ENCODE data around the gene DIP2C. TPM values are rescaled to one million over a fixed set of nuclear protein-coding genes. Genes with fewer than 3 reads are reported as not detected.

DIP2C gene
- total RNA-seq, 2 experiments from 2014 or later = 1.6 to 1.7 TPM

DNA sequence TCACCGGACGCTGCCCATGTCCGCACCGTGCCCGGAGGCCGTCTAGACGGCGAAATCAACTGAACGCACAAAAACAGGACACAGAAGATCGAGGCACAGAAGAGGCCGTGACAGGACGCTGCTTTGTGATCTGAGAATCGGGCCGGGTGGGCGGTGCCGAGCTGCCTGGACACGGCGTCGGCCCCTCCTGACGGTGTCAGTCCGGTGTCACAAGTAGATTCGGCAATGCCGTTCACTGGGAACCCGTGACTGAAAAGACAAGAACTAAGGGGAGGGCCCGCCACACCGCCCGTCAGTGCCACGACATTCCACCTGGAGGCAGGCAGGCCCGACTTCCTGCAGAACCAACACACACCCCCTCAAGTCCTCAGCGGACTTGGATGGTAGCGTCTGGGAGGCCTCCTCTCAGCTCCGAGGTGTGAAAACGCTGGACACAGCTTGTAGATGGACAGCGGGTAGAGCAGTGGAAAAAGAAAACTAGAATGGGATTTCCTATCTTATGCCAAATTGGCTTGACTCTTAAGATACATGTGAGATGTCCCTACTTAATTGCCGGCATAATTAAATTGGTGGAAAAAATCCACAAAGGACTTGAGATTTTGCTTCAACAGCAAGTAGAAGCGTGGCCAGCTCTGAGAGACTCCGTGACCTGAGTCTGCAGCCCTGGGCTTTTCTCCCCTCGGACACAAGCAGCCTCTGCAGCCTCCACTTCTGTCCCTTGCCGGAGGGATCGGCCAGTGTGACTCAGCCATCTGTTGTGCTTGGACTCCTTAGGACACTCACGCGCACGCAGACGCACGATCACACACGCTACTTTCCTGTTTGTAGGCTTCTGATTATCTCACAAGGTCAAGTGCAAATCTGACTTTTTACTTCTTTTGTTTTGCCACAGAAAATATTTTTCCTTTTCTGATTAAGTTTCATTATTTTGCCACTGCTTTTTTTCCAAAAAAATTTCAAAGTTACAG is 269.0 kb downstream of the DIP2C start:
- ATAC-seq (ENCODE audit: low read depth) (no peak), DNase-seq (no peak)
- no peaks in the 10 kb centered on the region for H3K36me3 Mint-ChIP-seq
- no peaks in the 10 kb centered on the region for H3K9me3 Mint-ChIP-seq
- no peak overlapping the region for H3K27ac Mint-ChIP-seq
- no peak overlapping the region for H3K4me3 Mint-ChIP-seq
- H3K27me3 Mint-ChIP-seq = no peaks in the 10 kb centered on the region
- POLR2A ChIA-PET = no interaction called here
- no peaks in the 10 kb centered on the region for H3K4me1 Mint-ChIP-seq

DNA sequence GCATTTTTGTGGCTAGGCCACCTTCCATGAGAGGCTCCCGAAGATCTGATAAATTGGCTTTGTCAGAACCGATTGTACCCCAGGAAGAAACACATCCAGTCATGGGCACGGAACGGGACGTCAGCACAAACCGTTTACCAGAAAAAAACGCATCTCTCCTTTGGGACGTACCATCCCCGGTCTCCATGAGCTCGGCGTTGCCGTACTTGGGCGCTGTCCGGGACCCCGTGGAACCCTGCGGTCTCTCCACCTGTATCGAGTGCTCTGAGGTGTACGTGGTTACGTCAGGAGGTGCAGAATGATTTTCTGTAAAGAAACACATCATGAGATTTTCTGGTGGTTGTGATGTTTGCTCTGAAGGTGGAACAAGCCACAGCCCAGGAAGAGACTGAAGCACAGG is 270.6 kb downstream of the DIP2C start:
- H3K4me3 Mint-ChIP-seq = no peak overlapping the region
- no peak for ATAC-seq (ENCODE audit: low read depth)
- no peaks in the 10 kb centered on the region for H3K9me3 Mint-ChIP-seq
- H3K4me1 Mint-ChIP-seq = no peaks in the 10 kb centered on the region
- no peak for DNase-seq
- H3K36me3 Mint-ChIP-seq = no peaks in the 10 kb centered on the region
- POLR2A ChIA-PET = no interaction called here
- H3K27ac Mint-ChIP-seq = no peak overlapping the region
- H3K27me3 Mint-ChIP-seq = no peaks in the 10 kb centered on the region

DNA sequence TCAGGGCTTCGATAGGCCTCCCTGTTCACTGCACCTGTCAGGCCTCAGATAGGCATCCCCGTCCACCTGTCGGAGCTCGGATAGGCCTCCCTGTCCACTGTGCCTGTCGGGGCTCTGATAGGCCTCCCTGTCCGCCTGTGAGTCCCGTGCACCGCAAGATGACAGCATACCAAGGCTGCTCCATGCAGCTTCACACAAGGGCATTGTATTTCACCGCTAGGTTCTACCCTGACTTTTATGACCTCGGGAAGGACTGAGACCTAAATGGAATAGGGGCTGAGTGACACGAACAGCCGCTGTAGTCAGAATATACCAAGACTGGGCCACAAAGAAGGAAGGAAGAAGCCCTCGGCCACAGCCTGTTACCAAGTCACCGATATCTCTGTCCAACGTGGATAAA is 271.2 kb downstream of the DIP2C start:
- Mint-ChIP-seq H3K4me1 (no peaks in the 10 kb centered on the region), H3K4me3 (no peak overlapping the region), H3K36me3 (no peaks in the 10 kb centered on the region), H3K9me3 (no peaks in the 10 kb centered on the region), H3K27ac (no peak overlapping the region), H3K27me3 (no peaks in the 10 kb centered on the region)
- POLR2A ChIA-PET = no interaction called here
- no peak for DNase-seq
- ATAC-seq (ENCODE audit: low read depth) = no peak

DNA sequence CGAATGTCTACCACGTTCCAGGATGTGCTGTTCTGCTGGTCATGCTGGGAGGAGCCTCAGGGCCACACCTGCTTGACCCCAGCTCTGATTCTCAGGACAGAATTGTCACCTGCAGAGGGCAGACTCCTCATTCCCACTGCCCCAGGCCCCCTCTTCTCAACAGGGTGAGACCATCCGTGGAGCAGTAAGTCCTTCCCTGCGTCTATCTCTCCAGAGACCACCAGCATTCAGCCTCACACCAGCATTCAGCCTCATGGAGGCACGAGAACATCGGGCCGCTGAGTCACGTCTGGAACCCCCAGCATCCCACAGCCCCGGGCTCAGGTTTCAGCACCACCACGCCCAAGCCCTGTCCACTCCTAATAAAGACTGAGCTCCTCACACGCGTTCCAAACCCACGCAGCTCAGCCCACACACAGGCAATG is 273.4 kb downstream of the DIP2C start:
- Mint-ChIP-seq H3K4me1 (no peaks in the 10 kb centered on the region), H3K36me3 (no peaks in the 10 kb centered on the region), H3K9me3 (no peaks in the 10 kb centered on the region), H3K4me3 (no peak overlapping the region), H3K27ac (no peak overlapping the region), H3K27me3 (no peaks in the 10 kb centered on the region)
- DNase-seq (no peak), ATAC-seq (ENCODE audit: low read depth) (no peak)
- POLR2A ChIA-PET = no interaction called here

DNA sequence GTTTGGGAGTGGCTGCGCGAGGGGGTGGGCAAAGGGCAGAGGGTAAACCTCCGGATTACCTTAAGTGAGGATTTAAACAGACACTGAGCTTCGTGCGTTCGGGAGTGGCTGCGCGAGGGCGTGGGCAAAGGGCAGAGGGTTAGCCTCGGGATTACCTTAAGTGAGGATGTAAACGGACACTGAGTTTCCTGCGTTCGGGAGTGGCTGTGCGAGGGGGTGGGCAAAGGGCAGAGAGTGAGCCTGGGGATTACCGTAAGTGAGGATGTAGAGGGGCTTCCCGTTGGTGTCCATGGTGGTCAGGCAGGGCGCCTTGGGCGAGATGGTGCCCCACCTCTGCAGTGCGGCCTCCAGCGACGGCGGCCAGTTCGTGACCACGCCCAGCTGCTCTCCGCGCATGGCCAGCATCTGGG is 275.8 kb downstream of the DIP2C start:
- Mint-ChIP-seq H3K4me1 (no peaks in the 10 kb centered on the region), H3K4me3 (no peak overlapping the region), H3K9me3 (no peaks in the 10 kb centered on the region), H3K36me3 (no peaks in the 10 kb centered on the region), H3K27ac (no peak overlapping the region), H3K27me3 (peaks cover 2% of the 10 kb centered on the region)
- DNase-seq (no peak), ATAC-seq (ENCODE audit: low read depth) (no peak)
- POLR2A ChIA-PET = no interaction called here

DNA sequence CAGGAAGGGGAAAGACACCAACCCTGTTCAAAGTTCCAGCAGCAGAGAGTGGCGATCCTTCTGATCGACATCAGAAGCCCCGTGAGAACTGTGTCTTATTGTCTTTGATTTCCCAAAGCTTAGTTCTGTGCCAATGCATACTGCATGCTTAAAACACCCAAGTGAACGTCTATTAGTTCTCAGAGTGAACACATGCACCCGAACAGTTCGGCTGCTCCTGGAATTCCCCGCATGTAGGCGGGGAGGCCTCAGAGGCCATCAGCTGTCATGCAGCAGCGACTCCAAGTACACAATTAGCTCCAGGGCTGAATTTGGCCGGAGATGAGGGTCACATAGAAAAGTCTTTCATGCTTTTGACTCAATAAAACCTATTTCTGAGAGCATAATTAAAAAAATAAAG is 277.4 kb downstream of the DIP2C start:
- DNase-seq (no peak), ATAC-seq (ENCODE audit: low read depth) (no peak)
- Mint-ChIP-seq H3K27ac (no peak overlapping the region), H3K4me1 (no peaks in the 10 kb centered on the region), H3K36me3 (no peaks in the 10 kb centered on the region), H3K27me3 (peaks cover 2% of the 10 kb centered on the region), H3K9me3 (no peaks in the 10 kb centered on the region), H3K4me3 (no peak overlapping the region)
- POLR2A ChIA-PET = no interaction called here

DNA sequence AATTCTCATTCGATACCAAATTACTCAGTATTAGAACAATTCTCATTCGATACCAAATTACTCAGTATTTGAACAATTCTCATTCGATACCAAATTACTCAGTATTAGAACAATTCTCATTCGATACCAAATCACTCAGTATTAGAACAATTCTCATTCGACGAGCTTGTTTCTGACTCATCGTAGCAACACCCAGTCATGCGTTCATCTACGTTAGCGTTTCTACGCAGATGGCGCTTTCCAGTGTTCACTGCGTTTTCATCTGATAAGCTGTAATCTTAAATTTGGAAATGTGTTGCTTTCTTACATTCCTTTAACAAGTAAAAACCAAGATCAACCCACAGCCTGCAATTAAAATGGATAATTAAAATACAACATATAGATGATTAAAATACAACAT is 277.9 kb downstream of the DIP2C start:
- no peaks in the 10 kb centered on the region for H3K4me1 Mint-ChIP-seq
- POLR2A ChIA-PET = no interaction called here
- no peaks in the 10 kb centered on the region for H3K9me3 Mint-ChIP-seq
- no peaks in the 10 kb centered on the region for H3K36me3 Mint-ChIP-seq
- peaks cover 2% of the 10 kb centered on the region for H3K27me3 Mint-ChIP-seq
- no peak for DNase-seq
- no peak for ATAC-seq (ENCODE audit: low read depth)
- H3K27ac Mint-ChIP-seq = no peak overlapping the region
- no peak overlapping the region for H3K4me3 Mint-ChIP-seq

DNA sequence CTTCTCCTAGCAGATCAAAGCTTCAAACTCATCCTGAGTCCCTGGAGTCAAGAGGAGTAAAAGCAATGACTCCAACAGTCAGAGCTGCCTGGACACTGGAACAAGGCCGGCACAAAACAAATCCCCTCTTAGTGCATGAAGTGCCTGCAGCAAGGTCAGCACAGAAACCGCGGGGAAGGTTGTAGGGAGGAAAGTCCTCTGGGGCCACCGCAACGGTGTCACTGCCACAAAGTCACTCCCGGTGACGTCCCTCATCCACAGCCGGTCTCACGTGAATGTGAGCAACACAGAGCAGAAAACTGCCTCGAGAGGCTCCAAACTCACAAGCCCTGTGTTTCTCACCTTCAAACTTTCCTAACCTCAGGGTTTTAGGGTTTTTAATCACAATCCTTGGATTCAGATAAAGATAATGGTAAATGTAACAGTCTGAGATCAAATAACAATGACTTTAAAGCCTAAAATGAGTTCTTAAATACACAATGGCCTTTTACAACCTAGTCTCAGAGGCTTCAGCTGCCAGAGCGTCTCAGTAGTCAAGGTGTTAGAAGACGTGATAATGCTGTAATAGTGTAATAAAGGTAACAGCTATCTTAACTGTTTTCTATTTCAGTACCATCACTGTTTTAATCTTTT is 279.9 kb downstream of the DIP2C start:
- H3K4me1 Mint-ChIP-seq = no peaks in the 10 kb centered on the region
- H3K36me3 Mint-ChIP-seq = no peaks in the 10 kb centered on the region
- POLR2A ChIA-PET = no interaction called here
- H3K9me3 Mint-ChIP-seq = no peaks in the 10 kb centered on the region
- no peak overlapping the region for H3K4me3 Mint-ChIP-seq
- H3K27me3 Mint-ChIP-seq = peaks cover 2% of the 10 kb centered on the region
- H3K27ac Mint-ChIP-seq = no peak overlapping the region
- no peak for ATAC-seq (ENCODE audit: low read depth)
- DNase-seq = no peak

DNA sequence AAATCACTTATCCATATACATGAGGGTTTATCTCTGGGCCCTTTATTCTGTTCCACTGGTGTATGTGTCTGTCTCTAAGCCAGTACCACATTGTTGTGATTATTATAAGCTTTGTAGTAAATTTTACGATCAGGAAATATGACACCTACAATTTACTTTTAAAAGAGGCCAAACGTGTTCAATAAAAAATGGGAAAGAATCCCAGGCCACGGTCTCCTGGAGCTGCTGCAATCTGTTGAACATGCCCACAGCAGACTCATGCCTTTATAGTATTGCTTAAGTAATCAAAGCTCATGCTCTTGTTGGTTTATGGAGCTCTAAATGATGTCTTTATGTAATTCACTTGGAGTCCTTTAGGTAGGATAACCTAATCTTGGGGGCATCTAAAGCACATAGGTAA is 281.2 kb downstream of the DIP2C start:
- ATAC-seq (ENCODE audit: low read depth) (no peak), DNase-seq (no peak)
- POLR2A ChIA-PET = no interaction called here
- Mint-ChIP-seq H3K4me1 (no peaks in the 10 kb centered on the region), H3K4me3 (no peak overlapping the region), H3K9me3 (no peaks in the 10 kb centered on the region), H3K36me3 (no peaks in the 10 kb centered on the region), H3K27ac (no peak overlapping the region), H3K27me3 (peaks cover 2% of the 10 kb centered on the region)

DNA sequence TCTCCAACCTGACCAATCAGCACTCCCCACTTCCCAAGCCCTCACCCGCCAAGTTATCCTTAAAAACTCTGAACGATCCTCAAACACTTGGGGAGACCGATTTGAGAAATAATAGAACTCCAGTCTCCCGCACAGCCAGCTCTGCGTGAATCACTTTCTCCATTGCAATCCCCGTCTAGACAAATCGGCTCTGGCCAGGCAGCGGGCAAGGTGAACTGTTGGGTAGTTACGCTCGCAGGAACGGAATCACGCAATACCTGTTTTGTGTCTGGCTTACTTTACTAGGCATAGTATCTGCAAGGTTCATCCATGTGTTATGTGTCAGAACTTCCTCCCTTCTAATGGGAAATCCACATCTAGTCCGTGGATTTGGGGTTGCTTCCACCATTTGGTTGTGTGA is 282.5 kb downstream of the DIP2C start:
- POLR2A ChIA-PET = no interaction called here
- H3K4me3 Mint-ChIP-seq = no peak overlapping the region
- no peaks in the 10 kb centered on the region for H3K36me3 Mint-ChIP-seq
- no peak for DNase-seq
- H3K9me3 Mint-ChIP-seq = no peaks in the 10 kb centered on the region
- no peak for ATAC-seq (ENCODE audit: low read depth)
- H3K4me1 Mint-ChIP-seq = no peaks in the 10 kb centered on the region
- no peak overlapping the region for H3K27ac Mint-ChIP-seq
- peaks cover 2% of the 10 kb centered on the region for H3K27me3 Mint-ChIP-seq

DNA sequence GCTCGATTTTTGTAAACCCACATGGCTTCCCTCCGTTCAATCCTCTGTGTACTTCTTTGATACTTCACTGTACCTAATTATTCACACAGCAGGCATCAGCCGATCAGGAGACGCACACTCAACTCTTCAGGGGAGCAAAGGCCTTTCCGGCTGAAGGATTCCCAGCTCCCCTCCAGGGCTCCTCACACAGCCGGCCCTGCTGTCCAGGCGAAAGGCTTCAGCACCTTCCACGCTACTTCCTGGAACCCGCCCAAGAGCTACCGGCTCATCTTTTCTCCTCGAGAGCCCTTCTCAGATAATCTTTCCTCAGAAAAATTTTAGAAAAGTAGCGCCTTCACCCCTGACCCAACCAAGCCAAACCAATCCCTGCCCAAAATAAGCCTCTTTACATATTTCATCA is 283.8 kb downstream of the DIP2C start:
- Mint-ChIP-seq H3K36me3 (no peaks in the 10 kb centered on the region), H3K27me3 (no peaks in the 10 kb centered on the region), H3K4me3 (no peak overlapping the region), H3K9me3 (no peaks in the 10 kb centered on the region), H3K27ac (no peak overlapping the region), H3K4me1 (no peaks in the 10 kb centered on the region)
- POLR2A ChIA-PET = no interaction called here
- no peak for ATAC-seq (ENCODE audit: low read depth)
- no peak for DNase-seq

DNA sequence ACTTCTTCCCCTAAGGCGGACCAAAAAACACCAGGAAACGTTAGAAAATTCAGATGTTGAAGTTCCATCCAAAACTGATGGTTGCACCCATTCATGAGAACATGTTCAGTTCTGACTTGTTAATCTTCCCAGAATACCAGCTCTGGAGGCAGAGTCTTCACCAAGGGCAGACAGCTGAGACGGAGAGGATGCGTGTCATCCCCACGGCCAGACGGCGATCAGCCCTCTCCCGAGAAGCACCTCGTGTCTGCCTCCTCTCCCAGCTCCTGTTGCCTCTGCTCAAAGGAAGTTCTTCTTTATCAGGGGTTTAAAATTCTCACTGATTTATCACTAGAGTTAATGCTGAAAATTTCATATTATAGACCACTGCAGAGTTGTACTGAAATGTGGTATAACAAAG is 284.5 kb downstream of the DIP2C start:
- Mint-ChIP-seq H3K27ac (no peak overlapping the region), H3K36me3 (no peaks in the 10 kb centered on the region), H3K4me3 (no peak overlapping the region), H3K4me1 (no peaks in the 10 kb centered on the region), H3K9me3 (no peaks in the 10 kb centered on the region), H3K27me3 (no peaks in the 10 kb centered on the region)
- DNase-seq (no peak), ATAC-seq (ENCODE audit: low read depth) (no peak)
- POLR2A ChIA-PET = no interaction called here

DNA sequence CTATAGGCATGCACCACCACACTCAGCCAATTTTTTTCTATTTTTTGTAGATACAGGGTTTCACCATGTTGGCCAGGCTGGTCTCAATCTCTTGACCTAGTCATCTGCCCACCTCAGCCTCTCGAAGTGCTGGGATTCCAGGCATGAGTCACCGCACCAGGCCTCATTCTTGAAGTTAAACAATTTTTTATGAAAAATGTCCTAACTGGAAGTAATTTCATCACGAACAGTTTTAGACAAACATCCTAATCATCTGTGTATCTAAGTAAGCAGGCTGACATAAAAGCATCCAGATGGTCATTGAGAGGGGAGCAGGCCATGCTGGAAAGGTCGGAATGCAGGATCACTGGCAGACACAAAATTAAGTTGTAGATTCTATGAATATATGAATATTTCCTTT is 285.1 kb downstream of the DIP2C start:
- H3K27me3 Mint-ChIP-seq = no peaks in the 10 kb centered on the region
- no peak for ATAC-seq (ENCODE audit: low read depth)
- H3K4me3 Mint-ChIP-seq = no peak overlapping the region
- POLR2A ChIA-PET = no interaction called here
- H3K27ac Mint-ChIP-seq = no peak overlapping the region
- DNase-seq = no peak
- no peaks in the 10 kb centered on the region for H3K9me3 Mint-ChIP-seq
- no peaks in the 10 kb centered on the region for H3K36me3 Mint-ChIP-seq
- no peaks in the 10 kb centered on the region for H3K4me1 Mint-ChIP-seq

DNA sequence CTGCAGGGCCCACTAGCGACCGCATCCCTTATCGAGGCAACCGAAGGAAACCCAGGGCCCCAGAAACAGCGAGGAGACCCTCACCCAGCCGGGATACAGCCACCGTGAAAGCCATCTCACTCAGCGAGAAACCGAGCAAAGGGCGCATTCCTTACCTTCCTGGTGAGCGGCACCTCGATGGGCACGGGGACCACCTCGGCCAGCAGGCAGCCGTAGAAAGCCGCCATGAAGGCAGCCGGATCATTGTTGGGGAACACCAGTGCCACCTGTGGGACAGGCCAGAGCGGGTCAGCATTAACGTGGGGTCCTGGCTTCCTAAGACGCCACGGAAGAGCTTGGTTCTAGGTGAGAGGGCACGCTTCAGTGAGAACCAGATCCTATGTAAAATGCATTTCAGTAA is 290.5 kb downstream of the DIP2C start:
- Mint-ChIP-seq H3K4me3 (no peak overlapping the region), H3K27ac (no peak overlapping the region), H3K27me3 (peaks cover 4% of the 10 kb centered on the region), H3K4me1 (peaks cover 8% of the 10 kb centered on the region), H3K36me3 (no peaks in the 10 kb centered on the region), H3K9me3 (no peaks in the 10 kb centered on the region)
- DNase-seq (no peak), ATAC-seq (ENCODE audit: low read depth) (no peak)
- POLR2A ChIA-PET = interaction anchor here (1.0 kb wide), 1 partner anchor 85 kb away, joined by 3 read pairs; no protein-coding TSS in a partner anchor

Measured in activated naive CD8-positive, alpha-beta T cell treated with anti-CD3 and anti-CD28 coated beads, Interleukin-2, amount 10 ng/mL, durations not matched to agents 7 days and 5 days (primary cell).